A549 (cell line): Measurements from ENCODE around the gene FUT1. TPM values are rescaled to one million over a fixed set of nuclear protein-coding genes. Genes with fewer than 3 reads are reported as not detected.

Experiments used
- ATAC-seq, 2 experiments: fragments of 200-7000 bp in 1 of 2; fragments of >200 bp in 1 of 2; cut with Nextera tagmentation in 1 of 2; cut with Tn5 transposase in 1 of 2; 3 replicates each; pipeline versions ENCODE4 v1.8.0 to v1.9.1; 2018 to 2020; ENCODE audit warnings: mild to moderate bottlenecking in 1 of 2, moderate library complexity in 1 of 2
- CTCF ChIA-PET: fragments of 300-600 bp; sonication (Branson Sonifier 250); formaldehyde crosslinking; extraction: SDS; loops from one replicate; lab custom pipeline; 2021; ENCODE audit warnings: antibody characterized with exemption, inconsistent platforms; lab: Yijun Ruan, JAX
- POLR2A ChIA-PET: fragments of 350-600 bp; formaldehyde crosslinking; extraction: SDS; loops from one replicate; lab custom pipeline; 2021; ENCODE audit warnings: antibody characterized with exemption, inconsistent platforms; lab: Yijun Ruan, JAX
- DNase-seq, 2 experiments: peaks; one replicate each; pipeline versions ENCODE4 v3.0.0 to v3.0.0-alpha.2; 2011 to 2016; ENCODE audit warnings: low read depth in 1 of 2, low spot score in 1 of 2
- FAIRE-seq: peaks from 2 replicates; lab custom pipeline; 2011; peaks lifted over from hg19 to GRCh38; lab: Jason Lieb, UNC
- H3K27ac ChIP-seq, 2 experiments: fragments of >200 bp; sonication (Bioruptor Twin); formaldehyde crosslinking; 3 replicates each; pipeline ENCODE4 v1.5.1; 2016 to 2017
- H3K4me1 ChIP-seq: fragments of >200 bp; sonication (Bioruptor Twin); formaldehyde crosslinking; 3 replicates; pipeline ENCODE4 v1.6.1; 2016
- H3K4me2 ChIP-seq: fragments of >200 bp; sonication (Bioruptor Twin); formaldehyde crosslinking; 3 replicates; pipeline ENCODE4 v1.6.1; 2016
- H3K4me3 ChIP-seq: fragments of >200 bp; sonication (Bioruptor Twin); formaldehyde crosslinking; 3 replicates; pipeline ENCODE4 v1.5.1; 2016
- H3K9me3 ChIP-seq: fragments of >200 bp; sonication (Bioruptor Twin); formaldehyde crosslinking; 3 replicates; pipeline ENCODE4 v1.6.1; 2016
- CEBPB ChIP-seq, 2 experiments: fragments of >200 bp in 1 of 2; sonication (Bioruptor Twin) in 1 of 2; formaldehyde crosslinking in 1 of 2; IDR thresholded peaks; 2 replicates each; pipeline ENCODE4 v1.6.1; 2012 to 2016
- CHD4 ChIP-seq: fragments of 200-600 bp; sonication (generic); IDR thresholded peaks from 2 replicates; pipeline ENCODE4 v1.6.1; 2016; ENCODE audit warnings: antibody characterized with exemption, mild to moderate bottlenecking, borderline replicate concordance
- EHF ChIP-seq: fragments of 250-450 bp; sonication (Bioruptor Pico); IDR thresholded peaks from 2 replicates; pipeline ENCODE4 v1.5.0; 2020; ENCODE audit warnings: mild to moderate bottlenecking
- EHMT2 ChIP-seq: fragments of 200-600 bp; sonication (generic); IDR thresholded peaks from 2 replicates; pipeline ENCODE4 v1.6.1; 2016; ENCODE audit warnings: antibody characterized with exemption, low read depth, mild to moderate bottlenecking, moderate library complexity
- FOSB ChIP-seq: fragments of 250-450 bp; sonication (Bioruptor Pico); IDR thresholded peaks from 2 replicates; pipeline ENCODE4 v1.5.0; 2020; ENCODE audit warnings: mild to moderate bottlenecking, moderate library complexity
- FOSL2 ChIP-seq, 2 experiments: fragments of 450-650 bp in 1 of 2; fragments of >200 bp in 1 of 2; sonication (Bioruptor Twin) in 1 of 2; formaldehyde crosslinking; IDR thresholded peaks; 2 replicates each; pipeline versions ENCODE4 v1.5.0 to v1.6.1; 2016 to 2020; ENCODE audit warnings: mild to moderate bottlenecking in 1 of 2, moderate library complexity in 1 of 2
- HDAC2 ChIP-seq: fragments of 200-600 bp; sonication (generic); IDR thresholded peaks from 2 replicates; pipeline ENCODE4 v1.6.1; 2016
- HOXA7 ChIP-seq: fragments of 250-450 bp; sonication (Bioruptor Pico); IDR thresholded peaks from 2 replicates; pipeline ENCODE4 v1.5.0; 2020; ENCODE audit warnings: mild to moderate bottlenecking, moderate library complexity
- JUN ChIP-seq, 2 experiments: fragments of >200 bp; sonication (Bioruptor Twin); formaldehyde crosslinking; IDR thresholded peaks; 2 replicates in 1 of 2; 3 replicates in 1 of 2; pipeline ENCODE4 v1.6.1; 2016 to 2017
- JUNB ChIP-seq: fragments of >200 bp; sonication (Bioruptor Twin); formaldehyde crosslinking; IDR thresholded peaks from 2 replicates; pipeline ENCODE4 v1.6.1; 2016
- KDM1A ChIP-seq: fragments of 200-600 bp; sonication (generic); IDR thresholded peaks from 2 replicates; pipeline ENCODE4 v1.6.1; 2016; ENCODE audit warnings: low read depth, mild to moderate bottlenecking
- NFE2L2 ChIP-seq: fragments of 150-350 bp; conservative IDR thresholded peaks from 2 replicates; pipeline ENCODE4 v1.6.1; 2014; ENCODE audit warnings: low read length
- POLR2AphosphoS2 ChIP-seq: conservative IDR thresholded peaks from 2 replicates; pipeline ENCODE4 v1.6.1; 2012; ENCODE audit warnings: low read length, improper control_type of control experiment, inconsistent platforms
- RARB ChIP-seq: fragments of 250-450 bp; sonication (Bioruptor Pico); IDR thresholded peaks from 2 replicates; pipeline ENCODE4 v1.8.0; 2021; ENCODE audit warnings: mild to moderate bottlenecking, moderate library complexity
- RFX5 ChIP-seq: fragments of 450-650 bp; IDR thresholded peaks from 2 replicates; pipeline ENCODE4 v1.7.1; 2014; ENCODE audit warnings: antibody characterized with exemption, mild to moderate bottlenecking, moderate library complexity
- RNF2 ChIP-seq: fragments of 200-600 bp; sonication (generic); IDR thresholded peaks from 2 replicates; pipeline ENCODE4 v1.6.1; 2016; ENCODE audit warnings: low read depth, mild to moderate bottlenecking, antibody characterized with exemption, moderate library complexity, borderline replicate concordance
- SREBF2 ChIP-seq: fragments of 450-650 bp; IDR thresholded peaks from 2 replicates; pipeline ENCODE4 v1.6.1; 2014; ENCODE audit warnings: mild to moderate bottlenecking, moderate library complexity
- ZC3H11A ChIP-seq: fragments of 450-650 bp; IDR thresholded peaks from 2 replicates; pipeline ENCODE4 v1.6.1; 2014; ENCODE audit warnings: antibody characterized with exemption, mild to moderate bottlenecking
- WGBS: methylation state at CpG from one replicate; pipeline ENCODE4 v1.1.6; 2017; ENCODE audit errors: missing lambda C conversion rate; 5-methylcytosine and 5-hydroxymethylcytosine counted together
- polyA plus RNA-seq, 4 experiments: library from polyadenylated mRNA; depleted of rRNA in 3 of 4; stranded (reverse); fragments of >200 nt; fragmentation: RNase III in 1 of 4; extraction: RNeasy Plus Mini Kit Qiagen cat#74134 plus additional on column Dnase treatment in 1 of 4; gene quantifications; 2 replicates in 3 of 4; 3 replicates in 1 of 4; pipeline ENCODE4 v1.2.3, GENCODE V29; 2011 to 2017
- TF ChIP-seq, protein P1 (sequence below): fragments of >200 bp; sonication (Bioruptor Twin); formaldehyde crosslinking; IDR thresholded peaks from 3 replicates; pipeline ENCODE4 v1.6.1; 2016
- TF ChIP-seq, protein P2 (sequence below): IDR thresholded peaks from 2 replicates; pipeline ENCODE4 v1.6.1; 2012
- TF ChIP-seq, protein P3 (sequence below): fragments of 450-650 bp; IDR thresholded peaks from 2 replicates; pipeline ENCODE4 v1.6.1; 2014; ENCODE audit warnings: antibody characterized with exemption
- TF ChIP-seq, protein P4 (sequence below): IDR thresholded peaks from 2 replicates; pipeline ENCODE4 v1.6.1; 2012; ENCODE audit warnings: low read depth, borderline replicate concordance
- TF ChIP-seq, protein P5 (sequence below): fragments of 250-450 bp; sonication (Bioruptor Pico); IDR thresholded peaks from 2 replicates; pipeline ENCODE4 v1.5.0; 2021; ENCODE audit warnings: mild to moderate bottlenecking, moderate library complexity, borderline replicate concordance

Gene FUT1
- polyA plus RNA-seq, 2 of the 4 experiments (the other 2 are of a cell fraction) = 0.13 to 1.5 TPM

DNA sequence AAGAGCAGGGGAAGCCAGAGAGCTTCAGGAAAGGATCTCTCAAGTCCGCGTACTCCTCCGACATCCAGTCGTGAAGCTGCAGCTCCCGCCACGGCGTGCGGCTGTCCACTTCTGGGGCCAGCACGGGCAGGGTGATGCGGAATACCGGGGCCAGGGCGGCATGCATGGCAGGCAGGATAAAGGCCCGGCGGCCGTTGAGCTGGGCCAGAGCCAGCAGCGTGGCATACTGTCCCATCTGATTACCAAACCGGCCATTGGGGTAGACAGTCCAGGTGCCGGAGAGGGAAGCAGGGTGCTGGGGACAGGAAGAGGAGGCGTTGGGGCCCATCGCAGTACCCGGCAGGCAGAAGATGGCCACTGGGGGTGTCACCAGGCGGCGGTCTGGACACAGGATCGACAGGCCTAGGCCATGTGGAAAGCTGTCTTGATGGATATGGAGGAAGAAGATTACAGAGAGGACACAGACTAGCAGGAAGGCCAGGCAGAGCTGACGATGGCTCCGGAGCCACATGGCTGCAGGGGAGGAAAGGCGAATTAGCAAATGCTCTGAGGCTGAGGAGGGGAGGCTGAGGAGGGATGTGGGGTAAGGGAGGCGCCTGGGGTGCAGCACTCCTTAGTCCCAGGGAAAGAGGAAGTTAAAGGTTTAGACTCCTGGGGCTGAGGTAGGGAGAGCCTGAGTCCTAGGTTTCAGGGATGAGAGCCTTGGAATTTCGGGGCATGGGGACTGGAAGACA, 1.5 kb downstream of the FUT1 start:
- no peak for ATAC-seq
- H3K4me2 ChIP-seq = no peak overlapping the region
- H3K4me1 ChIP-seq = peaks cover 33% of the 10 kb centered on the region
- ChIA-PET POLR2A (no interaction called here), CTCF (interaction anchor here (0.5 to 1.8 kb wide), 8 partner anchors 12 to 515 kb away, joined by 3 to 6 read pairs (median 4); partner anchors contain the start of genes CA11 and HSD17B14)
- WGBS = 86% methylated on average over 29 of the region's 29 CpGs
- no peak for DNase-seq
- no peak overlapping the region for H3K4me3 ChIP-seq
- H3K9me3 ChIP-seq = no peaks in the 10 kb centered on the region
- FAIRE-seq = no peak
- no peak overlapping the region for H3K27ac ChIP-seq
- TF ChIP-seq POLR2AphosphoS2 = no peak
- TF ChIP-seq KDM1A = no peak
- no peak for TF ChIP-seq EHMT2
- TF ChIP-seq, protein P1, sequence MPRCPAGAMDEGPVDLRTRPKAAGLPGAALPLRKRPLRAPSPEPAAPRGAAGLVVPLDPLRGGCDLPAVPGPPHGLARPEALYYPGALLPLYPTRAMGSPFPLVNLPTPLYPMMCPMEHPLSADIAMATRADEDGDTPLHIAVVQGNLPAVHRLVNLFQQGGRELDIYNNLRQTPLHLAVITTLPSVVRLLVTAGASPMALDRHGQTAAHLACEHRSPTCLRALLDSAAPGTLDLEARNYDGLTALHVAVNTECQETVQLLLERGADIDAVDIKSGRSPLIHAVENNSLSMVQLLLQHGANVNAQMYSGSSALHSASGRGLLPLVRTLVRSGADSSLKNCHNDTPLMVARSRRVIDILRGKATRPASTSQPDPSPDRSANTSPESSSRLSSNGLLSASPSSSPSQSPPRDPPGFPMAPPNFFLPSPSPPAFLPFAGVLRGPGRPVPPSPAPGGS = no peak
- no peak for TF ChIP-seq ZC3H11A
- no peak for TF ChIP-seq JUN (IDR thresholded peaks at IDR 0.05)
- no peak for TF ChIP-seq HOXA7
- TF ChIP-seq EHF = no peak
- TF ChIP-seq, protein P2, sequence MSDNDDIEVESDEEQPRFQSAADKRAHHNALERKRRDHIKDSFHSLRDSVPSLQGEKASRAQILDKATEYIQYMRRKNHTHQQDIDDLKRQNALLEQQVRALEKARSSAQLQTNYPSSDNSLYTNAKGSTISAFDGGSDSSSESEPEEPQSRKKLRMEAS = no peak
- no peak for TF ChIP-seq FOSL2 (IDR thresholded peaks at IDR 0.05)
- TF ChIP-seq FOSL2 (CRISPR knock-in tag; IDR thresholded peaks at IDR 0.05) = no peak
- TF ChIP-seq, protein P3, sequence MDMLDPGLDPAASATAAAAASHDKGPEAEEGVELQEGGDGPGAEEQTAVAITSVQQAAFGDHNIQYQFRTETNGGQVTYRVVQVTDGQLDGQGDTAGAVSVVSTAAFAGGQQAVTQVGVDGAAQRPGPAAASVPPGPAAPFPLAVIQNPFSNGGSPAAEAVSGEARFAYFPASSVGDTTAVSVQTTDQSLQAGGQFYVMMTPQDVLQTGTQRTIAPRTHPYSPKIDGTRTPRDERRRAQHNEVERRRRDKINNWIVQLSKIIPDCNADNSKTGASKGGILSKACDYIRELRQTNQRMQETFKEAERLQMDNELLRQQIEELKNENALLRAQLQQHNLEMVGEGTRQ = no peak
- TF ChIP-seq SREBF2 = no peak
- TF ChIP-seq RARB (CRISPR knock-in tag) = no peak
- no peak for TF ChIP-seq RNF2
- TF ChIP-seq, all 56 proteins: peak for 0

DNA sequence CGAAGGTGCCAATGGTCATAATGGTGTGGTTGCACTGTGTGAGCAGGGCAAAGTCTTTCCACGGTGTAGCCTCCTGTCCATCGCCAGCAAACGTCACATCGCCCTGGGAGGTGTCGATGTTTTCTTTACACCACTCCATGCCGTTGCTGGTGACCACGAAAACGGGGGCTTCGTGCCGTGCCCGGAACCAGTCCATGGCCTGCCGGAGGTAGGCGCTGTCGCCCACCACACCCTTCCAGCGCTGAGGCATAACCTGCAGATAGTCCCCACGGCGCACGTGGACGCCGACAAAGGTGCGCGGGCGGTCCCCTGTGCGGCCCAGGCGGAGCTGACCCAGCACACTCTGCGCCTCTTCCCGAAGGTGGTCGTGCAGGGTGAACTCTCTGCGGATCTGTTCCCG, 2.1 kb downstream of the FUT1 start:
- ChIA-PET POLR2A (no interaction called here), CTCF (interaction anchor here (0.5 to 1.8 kb wide), 3 partner anchors 11 to 515 kb away, joined by 3 to 5 read pairs (median 4); no protein-coding TSS in a partner anchor)

More for the DNA sequence above, 2.1 kb downstream of the FUT1 start:
- FAIRE-seq (no peak), DNase-seq (no peak), ATAC-seq (no peak)
- Histone ChIP-seq H3K4me2 (no peak overlapping the region), H3K4me1 (peaks cover 27% of the 10 kb centered on the region), H3K4me3 (no peak overlapping the region), H3K9me3 (no peaks in the 10 kb centered on the region), H3K27ac (no peak overlapping the region)
- WGBS = 86% methylated on average over 31 of the region's 31 CpGs
- TF ChIP-seq FOSB (CRISPR knock-in tag) = no peak
- TF ChIP-seq, protein P2 = no peak
- TF ChIP-seq NFE2L2 = no peak
- TF ChIP-seq CHD4 = no peak
- TF ChIP-seq, protein P3 = no peak
- no peak for TF ChIP-seq RFX5
- TF ChIP-seq, protein P4, sequence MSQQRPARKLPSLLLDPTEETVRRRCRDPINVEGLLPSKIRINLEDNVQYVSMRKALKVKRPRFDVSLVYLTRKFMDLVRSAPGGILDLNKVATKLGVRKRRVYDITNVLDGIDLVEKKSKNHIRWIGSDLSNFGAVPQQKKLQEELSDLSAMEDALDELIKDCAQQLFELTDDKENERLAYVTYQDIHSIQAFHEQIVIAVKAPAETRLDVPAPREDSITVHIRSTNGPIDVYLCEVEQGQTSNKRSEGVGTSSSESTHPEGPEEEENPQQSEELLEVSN = no peak
- TF ChIP-seq EHF = no peak
- TF ChIP-seq JUNB = no peak
- TF ChIP-seq, protein P5, sequence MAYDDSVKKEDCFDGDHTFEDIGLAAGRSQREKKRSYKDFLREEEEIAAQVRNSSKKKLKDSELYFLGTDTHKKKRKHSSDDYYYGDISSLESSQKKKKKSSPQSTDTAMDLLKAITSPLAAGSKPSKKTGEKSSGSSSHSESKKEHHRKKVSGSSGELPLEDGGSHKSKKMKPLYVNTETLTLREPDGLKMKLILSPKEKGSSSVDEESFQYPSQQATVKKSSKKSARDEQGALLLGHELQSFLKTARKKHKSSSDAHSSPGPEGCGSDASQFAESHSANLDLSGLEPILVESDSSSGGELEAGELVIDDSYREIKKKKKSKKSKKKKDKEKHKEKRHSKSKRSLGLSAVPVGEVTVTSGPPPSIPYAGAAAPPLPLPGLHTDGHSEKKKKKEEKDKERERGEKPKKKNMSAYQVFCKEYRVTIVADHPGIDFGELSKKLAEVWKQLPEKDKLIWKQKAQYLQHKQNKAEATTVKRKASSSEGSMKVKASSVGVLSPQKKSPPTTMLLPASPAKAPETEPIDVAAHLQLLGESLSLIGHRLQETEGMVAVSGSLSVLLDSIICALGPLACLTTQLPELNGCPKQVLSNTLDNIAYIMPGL (CRISPR knock-in tag) = no peak
- no peak for TF ChIP-seq HDAC2
- TF ChIP-seq CEBPB (IDR thresholded peaks at IDR 0.05) = no peak
